ENCODE measurements around the gene DERL3. TPM values are rescaled to one million over a fixed set of nuclear protein-coding genes. Genes with fewer than 3 reads are reported as not detected.

The DERL3 gene
- total RNA-seq, 1 experiment from 2014 or later: 9.8 TPM

DNA sequence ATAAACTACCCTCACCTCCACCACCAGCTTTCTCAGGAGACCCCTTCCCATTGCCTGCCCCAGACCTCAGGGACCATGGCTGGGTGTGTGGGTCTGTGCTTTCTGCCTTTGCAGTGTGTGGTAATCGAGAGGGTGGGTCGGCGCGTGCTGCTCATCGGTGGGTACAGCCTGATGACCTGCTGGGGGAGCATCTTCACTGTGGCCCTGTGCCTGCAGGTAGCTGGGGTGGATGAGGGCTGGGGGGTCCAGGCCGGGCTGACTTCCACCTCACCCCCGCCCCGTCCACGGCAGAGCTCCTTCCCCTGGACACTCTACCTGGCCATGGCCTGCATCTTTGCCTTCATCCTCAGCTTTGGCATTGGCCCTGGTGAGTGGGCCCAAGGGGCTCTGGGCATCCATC is 44.9 kb upstream of the DERL3 start:
- no peak overlapping the region for H4K91ac ChIP-seq (ENCODE audit: insufficient read length, low read depth, low read length)
- no peaks in the 10 kb centered on the region for H3K9me3 ChIP-seq (ENCODE audit: control insufficient read depth, low read depth, low read length)
- no peak overlapping the region for H3K56ac ChIP-seq (ENCODE audit: insufficient read length, low read depth, low read length)
- H3K4me1 ChIP-seq (ENCODE audit: insufficient read depth, low read length): no peaks in the 10 kb centered on the region; the same call in 1 of the 2 replicates
- no peak overlapping the region for H2BK5ac ChIP-seq (ENCODE audit: insufficient read length, low read length)
- H2BK120ac ChIP-seq (ENCODE audit: low read depth, low read length, poor library complexity, severe bottlenecking): no peak overlapping the region
- H3K9ac ChIP-seq (ENCODE audit: extremely low read depth, insufficient read length, low read length): no peak overlapping the region
- H3K79me1 ChIP-seq (ENCODE audit: insufficient read depth, low read depth, low read length, poor library complexity, severe bottlenecking): no peaks in the 10 kb centered on the region
- no peak overlapping the region for H2BK15ac ChIP-seq (ENCODE audit: low read depth, low read length)
- no peak overlapping the region for H3K23ac ChIP-seq (ENCODE audit: insufficient read length, low read depth, low read length)
- no peak overlapping the region for H3K27ac Mint-ChIP-seq
- no peaks in the 10 kb centered on the region for H3K27me3 ChIP-seq (ENCODE audit: insufficient read depth, low read length)
- no peak overlapping the region for H3K4ac ChIP-seq (ENCODE audit: low read depth, low read length)
- no peaks in the 10 kb centered on the region for H3K9me3 Mint-ChIP-seq
- DNase-seq: no peak
- no peak overlapping the region for H3K27ac ChIP-seq (ENCODE audit: insufficient read length, low read depth, low read length)
- no peak overlapping the region for H3K4me3 Mint-ChIP-seq
- H4K20me1 ChIP-seq (ENCODE audit: control insufficient read depth, insufficient read depth, insufficient read length): no peaks in the 10 kb centered on the region
- H3K4me2 ChIP-seq (ENCODE audit: insufficient read depth, insufficient read length, low read length): no peak overlapping the region
- no peak overlapping the region for H2BK12ac ChIP-seq (ENCODE audit: insufficient read length, low read depth, low read length)
- H3T11ph ChIP-seq (ENCODE audit: low read length): no peak overlapping the region
- no peaks in the 10 kb centered on the region for H3K79me2 ChIP-seq (ENCODE audit: insufficient read depth, low read length)
- H2AK5ac ChIP-seq (ENCODE audit: insufficient read length, low read length): no peak overlapping the region
- H4K5ac ChIP-seq (ENCODE audit: insufficient read length, low read depth, low read length): no peak overlapping the region
- H4K8ac ChIP-seq (replicated peaks; ENCODE audit: insufficient read length, low read depth, low read length): no peak overlapping the region
- H2BK20ac ChIP-seq (ENCODE audit: low read depth, low read length, poor library complexity, severe bottlenecking): no peak overlapping the region
- peaks cover 2 to 10% (median 5%) of the 10 kb centered on the region in 3 experiments; a peak in 3 of 7 replicates for H3K36me3 Mint-ChIP-seq (ENCODE audit: insufficient read depth in 1 of 3, low read depth in 3 of 3)
- no peaks in the 10 kb centered on the region for H3K4me1 Mint-ChIP-seq
- no peak overlapping the region for H3K18ac ChIP-seq (ENCODE audit: insufficient read length, low read depth, low read length)
- no peak overlapping the region for H2AFZ ChIP-seq (ENCODE audit: low read length)
- TF ChIP-seq, protein P1, sequence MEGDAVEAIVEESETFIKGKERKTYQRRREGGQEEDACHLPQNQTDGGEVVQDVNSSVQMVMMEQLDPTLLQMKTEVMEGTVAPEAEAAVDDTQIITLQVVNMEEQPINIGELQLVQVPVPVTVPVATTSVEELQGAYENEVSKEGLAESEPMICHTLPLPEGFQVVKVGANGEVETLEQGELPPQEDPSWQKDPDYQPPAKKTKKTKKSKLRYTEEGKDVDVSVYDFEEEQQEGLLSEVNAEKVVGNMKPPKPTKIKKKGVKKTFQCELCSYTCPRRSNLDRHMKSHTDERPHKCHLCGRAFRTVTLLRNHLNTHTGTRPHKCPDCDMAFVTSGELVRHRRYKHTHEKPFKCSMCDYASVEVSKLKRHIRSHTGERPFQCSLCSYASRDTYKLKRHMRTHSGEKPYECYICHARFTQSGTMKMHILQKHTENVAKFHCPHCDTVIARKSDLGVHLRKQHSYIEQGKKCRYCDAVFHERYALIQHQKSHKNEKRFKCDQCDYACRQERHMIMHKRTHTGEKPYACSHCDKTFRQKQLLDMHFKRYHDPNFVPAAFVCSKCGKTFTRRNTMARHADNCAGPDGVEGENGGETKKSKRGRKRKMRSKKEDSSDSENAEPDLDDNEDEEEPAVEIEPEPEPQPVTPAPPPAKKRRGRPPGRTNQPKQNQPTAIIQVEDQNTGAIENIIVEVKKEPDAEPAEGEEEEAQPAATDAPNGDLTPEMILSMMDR (conservative IDR thresholded peaks at IDR 0.05): no peak
- no CpG with 5 or more reads among the region's 9 CpGs for WGBS (ENCODE audit: extremely low coverage, insufficient read length, low lambda C conversion rate)
- no peaks in the 10 kb centered on the region for H3K27me3 Mint-ChIP-seq (ENCODE audit: low read depth)
- no peaks in the 10 kb centered on the region for H3K23me2 ChIP-seq (ENCODE audit: insufficient read length, low read depth, low read length, poor library complexity, severe bottlenecking)
- no peak overlapping the region for H3K14ac ChIP-seq (ENCODE audit: insufficient read depth, low read length)
